ENCODE measurements around the gene TGFB3. TPM values are rescaled to one million over a fixed set of nuclear protein-coding genes. Genes with fewer than 3 reads are reported as not detected.

TGFB3 gene
- total and polyA plus RNA-seq, 9 of the 15 experiments (the other 6 are each of a cell fraction or from before 2014, with no cell fraction given), result 0.39 to 2.0 (median 1.0) TPM

GRCh38 chr14:75985618-75986438 lies 4.0 kb upstream of the TGFB3 start, which contains the start of gene IFT43 (continued):
- TF ChIP-seq ZBTB7A (IDR thresholded peaks at IDR 0.05; ENCODE audit: borderline replicate concordance, control insufficient read depth, low read depth, low read length) (no peak), GATAD2A (IDR thresholded peaks at IDR 0.05) (no peak), POLR2A (conservative IDR thresholded peaks at IDR 0.05) (no peak), LCOR (CRISPR knock-in tag; IDR thresholded peaks at IDR 0.05) (no peak), ZNF696 (CRISPR knock-in tag; conservative IDR thresholded peaks at IDR 0.05) (no peak), SRSF1 (IDR thresholded peaks at IDR 0.05; ENCODE audit: low read depth, low read length) (no peak), SNIP1 (IDR thresholded peaks at IDR 0.05; ENCODE audit: low read depth) (no peak), USF2 (CRISPR knock-in tag; IDR thresholded peaks at IDR 0.05) (no peak), ARID2 (IDR thresholded peaks at IDR 0.05) (no peak), RBBP5 (IDR thresholded peaks at IDR 0.05; ENCODE audit: borderline replicate concordance, insufficient read depth, low read length, poor library complexity, severe bottlenecking) (peak; percentile 75), ZNF407 (IDR thresholded peaks at IDR 0.05; ENCODE audit: low read depth) (no peak), POLR3G (IDR thresholded peaks at IDR 0.05; ENCODE audit: extremely low read depth, insufficient read length, insufficient replicate concordance) (no peak), MEF2A (IDR thresholded peaks at IDR 0.05; ENCODE audit: control insufficient read depth, low read depth, low read length) (no peak), MYC (IDR thresholded peaks at IDR 0.05; ENCODE audit: low read depth, low read length) (no peak), MYC (CRISPR knock-in tag; IDR thresholded peaks at IDR 0.05; ENCODE audit: borderline replicate concordance, low read depth) (no peak), NCOA6 (IDR thresholded peaks at IDR 0.05) (no peak), NUFIP1 (IDR thresholded peaks at IDR 0.05; ENCODE audit: partially characterized antibody) (no peak), POLR2G (IDR thresholded peaks at IDR 0.05; ENCODE audit: low read depth, low read length) (no peak; the same call in 1 of the 2 replicates), CCAR2 (IDR thresholded peaks at IDR 0.05; ENCODE audit: low read depth, low read length) (no peak), SLC30A9 (CRISPR knock-in tag; IDR thresholded peaks at IDR 0.05) (no peak), ILK (tag; IDR thresholded peaks at IDR 0.05; ENCODE audit: borderline replicate concordance, low read depth) (no peak)

Data from K562 (cell line).